SU-DHL-6 (cell line): Measurements from ENCODE around the gene TPSB2.
"Not testable (repeated sequence)": the region's sequence is repeated elsewhere in the genome, so short reads cannot be mapped to it uniquely, and the experiment has no call there.

ENCODE experiments used
- H2AFZ ChIP-seq: fragments of 200-600 bp; sonication (generic); 2 replicates; pipeline ENCODE4 v1.6.1; 2014; ENCODE audit warnings: low read depth, mild to moderate bottlenecking, moderate library complexity, mixed read lengths, antibody characterized with exemption, low read length; ENCODE audit not compliant: severe bottlenecking
- H3F3A ChIP-seq: fragments of 200-600 bp; shearing (Covaris generic); 2 replicates; pipeline ENCODE4 v1.6.0; 2016; ENCODE audit warnings: antibody characterized with exemption, mild to moderate bottlenecking; ENCODE audit not compliant: insufficient read depth
- H3K27ac ChIP-seq: fragments of 200-600 bp; sonication (generic); 2 replicates; pipeline ENCODE4 v1.5.1; 2016; ENCODE audit warnings: low read depth, mild to moderate bottlenecking, low read length, moderate library complexity, mixed read lengths
- H3K27me3 ChIP-seq: fragments of 200-600 bp; sonication (generic), shearing (Covaris generic); 2 replicates; pipeline ENCODE4 v1.6.0; 2014; ENCODE audit warnings: mild to moderate bottlenecking, low read length
- H3K36me3 ChIP-seq: fragments of 200-600 bp; sonication (generic); 2 replicates; pipeline ENCODE4 v1.6.1; 2014; ENCODE audit warnings: mild to moderate bottlenecking, low read length, mixed read lengths
- H3K4me2 ChIP-seq: fragments of 300-600, 200-600 bp; shearing (Covaris generic), sonication (generic); 2 replicates; pipeline ENCODE4 v1.6.0; 2014; ENCODE audit warnings: low read length, low read depth, mild to moderate bottlenecking; ENCODE audit not compliant: poor library complexity, severe bottlenecking
- H3K4me3 ChIP-seq: fragments of 200-600 bp; sonication (generic); 2 replicates; pipeline ENCODE4 v1.5.1; 2014; ENCODE audit warnings: antibody characterized with exemption, low read length, mild to moderate bottlenecking, mixed read lengths; ENCODE audit not compliant: insufficient read depth, poor library complexity, severe bottlenecking
- H3K79me2 ChIP-seq: fragments of 200-600 bp; sonication (generic); 2 replicates; pipeline ENCODE4 v1.6.1; 2014; ENCODE audit warnings: mild to moderate bottlenecking, low read length, moderate library complexity; ENCODE audit not compliant: insufficient read depth
- H3K9ac ChIP-seq: fragments of 200-600 bp; sonication (generic); 2 replicates; pipeline ENCODE4 v1.7.0; 2014; ENCODE audit warnings: mild to moderate bottlenecking, low read length
- H3K9me2 ChIP-seq: fragments of 200-600 bp; sonication (generic); replicated peaks from 2 replicates; pipeline ENCODE4 v1.6.1; 2014; ENCODE audit warnings: low read length; ENCODE audit not compliant: insufficient read depth
- H3K9me3 ChIP-seq: fragments of 200-600 bp; sonication (generic); 2 replicates; pipeline ENCODE4 v1.6.1; 2014; ENCODE audit warnings: low read length, mixed read lengths; ENCODE audit not compliant: insufficient read depth
- H4K20me1 ChIP-seq: fragments of 200-600 bp; sonication (generic); 2 replicates; pipeline ENCODE4 v1.6.1; 2014; ENCODE audit warnings: low read depth, mild to moderate bottlenecking, antibody characterized with exemption, low read length, moderate library complexity, mixed read lengths
- CTCF ChIP-seq: fragments of 200-600 bp; sonication (generic); IDR thresholded peaks from one replicate; pipeline ENCODE4 v1.5.1; 2017; ENCODE audit warnings: antibody characterized with exemption, mild to moderate bottlenecking, low read length, moderate library complexity; ENCODE audit not compliant: insufficient read depth, poor library complexity, severe bottlenecking
- EZH2phosphoT487 ChIP-seq: fragments of 200-600 bp; sonication (generic), shearing (Covaris generic); conservative IDR thresholded peaks from 2 replicates; pipeline ENCODE4 v1.6.1; 2018; ENCODE audit warnings: mild to moderate bottlenecking, antibody characterized with exemption, low read length, moderate library complexity, mixed read lengths

Gene TPSB2

GRCh38 chr16:1201444-1201843 is 28.5 kb downstream of the TPSB2 start:
- H3K27me3 ChIP-seq, result no peaks in the 10 kb centered on the region
- TF ChIP-seq CTCF (no peak), EZH2phosphoT487 (no peak)
- no peaks in the 10 kb centered on the region for H3K79me2 ChIP-seq
- no peaks in the 10 kb centered on the region for H4K20me1 ChIP-seq
- H3K9me2 ChIP-seq, result no peaks in the 10 kb centered on the region
- H3K4me2 ChIP-seq, result no peak overlapping the region
- no peaks in the 10 kb centered on the region for H3F3A ChIP-seq
- no peaks in the 10 kb centered on the region for H3K36me3 ChIP-seq
- H3K27ac ChIP-seq, result no peak overlapping the region
- no peak overlapping the region for H3K9ac ChIP-seq
- H3K9me3 ChIP-seq, result no peaks in the 10 kb centered on the region
- H3K4me3 ChIP-seq, result no peak overlapping the region
- H2AFZ ChIP-seq, result no peak overlapping the region

- Histone ChIP-seq H3K79me2 (no peaks in the 10 kb centered on the region), H3K27me3 (no peaks in the 10 kb centered on the region), H3K36me3 (no peaks in the 10 kb centered on the region), H2AFZ (no peak overlapping the region), H3K4me3 (no peak overlapping the region), H4K20me1 (no peaks in the 10 kb centered on the region), H3K4me2 (no peak overlapping the region), H3K9me2 (no peaks in the 10 kb centered on the region), H3F3A (no peaks in the 10 kb centered on the region), H3K9ac (no peak overlapping the region), H3K27ac (no peak overlapping the region), H3K9me3 (no peaks in the 10 kb centered on the region)
- no peak for TF ChIP-seq EZH2phosphoT487
- TF ChIP-seq CTCF, result no peak
These were observed 29.9 kb downstream of the TPSB2 start for GRCh38 chr16:1200014-1200627.

- Histone ChIP-seq H2AFZ (no peak overlapping the region), H3K27ac (no peak overlapping the region), H3K9me3 (no peaks in the 10 kb centered on the region), H3K4me2 (no peak overlapping the region), H3K4me3 (no peak overlapping the region), H3K9me2 (no peaks in the 10 kb centered on the region), H3K9ac (no peak overlapping the region), H3K27me3 (no peaks in the 10 kb centered on the region), H3K36me3 (no peaks in the 10 kb centered on the region), H3F3A (no peaks in the 10 kb centered on the region), H4K20me1 (no peaks in the 10 kb centered on the region), H3K79me2 (no peaks in the 10 kb centered on the region)
- TF ChIP-seq CTCF (no peak), EZH2phosphoT487 (no peak)
These were observed 30.5 kb downstream of the TPSB2 start for GRCh38 chr16:1199347-1200013.

GRCh38 chr16:1198671-1199346 is 31.2 kb downstream of the TPSB2 start:
- H2AFZ ChIP-seq, H3K27me3 ChIP-seq, H3K4me2 ChIP-seq, H3F3A ChIP-seq, H3K79me2 ChIP-seq, H3K36me3 ChIP-seq, H3K27ac ChIP-seq, H3K9ac ChIP-seq, H3K4me3 ChIP-seq, H3K9me3 ChIP-seq, H3K9me2 ChIP-seq, H4K20me1 ChIP-seq: not testable (repeated sequence)
